Jurkat, Clone E6-1 (cell line): Measurements from ENCODE around the gene GDF7.

ENCODE experiments used
- DNase-seq: peaks from one replicate; pipeline ENCODE4 v3.0.0-alpha.2; 2011; ENCODE audit warnings: low read depth, low spot score
- H3K4me3 ChIP-seq: 2 replicates; pipeline ENCODE4 v1.5.1; 2011; ENCODE audit warnings: mild to moderate bottlenecking, low read length, control low read depth, moderate library complexity

The GDF7 gene

GRCh38 chr2:20653695-20654534, 13.0 kb upstream of the GDF7 start:
- DNase-seq: no peak
- no peak overlapping the region for H3K4me3 ChIP-seq

GRCh38 chr2:20654535-20654813, 12.5 kb upstream of the GDF7 start:
- H3K4me3 ChIP-seq: no peak overlapping the region

GRCh38 chr2:20656561-20656960, 10.4 kb upstream of the GDF7 start:
- DNase-seq: no peak
- H3K4me3 ChIP-seq: no peak overlapping the region

More at GRCh38 chr2:20654535-20654813, 12.5 kb upstream of the GDF7 start:
- DNase-seq: no peak

GRCh38 chr2:20657522-20658235, 9.3 kb upstream of the GDF7 start:
- no peak overlapping the region for H3K4me3 ChIP-seq
- DNase-seq: no peak

- DNase-seq: no peak
- no peak overlapping the region for H3K4me3 ChIP-seq
These were observed 6.2 kb upstream of the GDF7 start for GRCh38 chr2:20660506-20661420.

GRCh38 chr2:20661421-20662307, 5.3 kb upstream of the GDF7 start:
- peak; percentile 61 for DNase-seq
- H3K4me3 ChIP-seq: no peak overlapping the region

GRCh38 chr2:20662308-20662937, 4.5 kb upstream of the GDF7 start:
- no peak overlapping the region for H3K4me3 ChIP-seq

GRCh38 chr2:20663196-20664070, 3.5 kb upstream of the GDF7 start:
- DNase-seq: no peak
- H3K4me3 ChIP-seq: no peak overlapping the region

More at GRCh38 chr2:20662308-20662937, 4.5 kb upstream of the GDF7 start:
- DNase-seq: no peak

- DNase-seq: no peak
- no peak overlapping the region for H3K4me3 ChIP-seq
These were observed 2.9 kb upstream of the GDF7 start for GRCh38 chr2:20664071-20664390.

GRCh38 chr2:20664431-20665242, 2.3 kb upstream of the GDF7 start:
- H3K4me3 ChIP-seq: no peak overlapping the region

GRCh38 chr2:20665243-20666004, 1.5 kb upstream of the GDF7 start:
- DNase-seq: no peak
- H3K4me3 ChIP-seq: no peak overlapping the region

More at GRCh38 chr2:20664431-20665242, 2.3 kb upstream of the GDF7 start:
- DNase-seq: no peak

GRCh38 chr2:20666005-20666303, 990 bp upstream of the GDF7 start:
- no peak overlapping the region for H3K4me3 ChIP-seq
- no peak for DNase-seq

- no peak overlapping the region for H3K4me3 ChIP-seq
- no peak for DNase-seq
These were observed 197 bp downstream of the GDF7 start for GRCh38 chr2:20667151-20667530.

GRCh38 chr2:20667531-20668401, 822 bp downstream of the GDF7 start:
- no peak for DNase-seq
- no peak overlapping the region for H3K4me3 ChIP-seq

GRCh38 chr2:20668451-20668850, 1.5 kb downstream of the GDF7 start:
- H3K4me3 ChIP-seq: no peak overlapping the region
- no peak for DNase-seq
